ENCODE measurements around the gene CFHR4. TPM values are rescaled to one million over a fixed set of nuclear protein-coding genes. Genes with fewer than 3 reads are reported as not detected.
"Not testable (repeated sequence)": the region's sequence is repeated elsewhere in the genome, so short reads cannot be mapped to it uniquely, and the experiment has no call there.

CFHR4 gene
- total RNA-seq (2014; rRNA removed; shearing (Covaris generic)), result not detected in 2 replicates

GRCh38 chr1:196887515-196888239 is at the start of gene CFHR4:
CFHR4 (plus strand) TSS chr1:196888052; CDS start chr1:196888151, 99 bp downstream.
- no peak for DNase-seq (ENCODE audit: low spot score)

GRCh38 chr1:196849613-196850492 is 38.0 kb upstream of the CFHR4 start:
- DNase-seq (ENCODE audit: low spot score), result not testable (repeated sequence)

GRCh38 chr1:196856053-196856452 is 31.8 kb upstream of the CFHR4 start:
- no peak for DNase-seq (ENCODE audit: low spot score)

- DNase-seq (ENCODE audit: low spot score), result no peak
These were observed 30.7 kb upstream of the CFHR4 start for GRCh38 chr1:196857188-196857587.

- DNase-seq (ENCODE audit: low spot score), result no peak
These were observed 29.0 kb upstream of the CFHR4 start for GRCh38 chr1:196858811-196859210.

GRCh38 chr1:196860323-196860884 is 27.4 kb upstream of the CFHR4 start:
- no peak for DNase-seq (ENCODE audit: low spot score)

GRCh38 chr1:196861429-196861828 is 26.4 kb upstream of the CFHR4 start:
- DNase-seq (ENCODE audit: low spot score), result no peak

- no peak for DNase-seq (ENCODE audit: low spot score)
These were observed 20.9 kb upstream of the CFHR4 start for GRCh38 chr1:196866974-196867373.

- no peak for DNase-seq (ENCODE audit: low spot score)
These were observed 14.5 kb upstream of the CFHR4 start for GRCh38 chr1:196873385-196873784.

- DNase-seq (ENCODE audit: low spot score), result no peak
These were observed 11.9 kb upstream of the CFHR4 start for GRCh38 chr1:196875935-196876334.

- no peak for DNase-seq (ENCODE audit: low spot score)
These were observed 9.9 kb upstream of the CFHR4 start for GRCh38 chr1:196877964-196878363.

GRCh38 chr1:196886560-196886959 is 1.3 kb upstream of the CFHR4 start:
- DNase-seq (ENCODE audit: low spot score), result not testable (repeated sequence)

GRCh38 chr1:196890668-196891067 is 2.8 kb downstream of the CFHR4 start:
- DNase-seq (ENCODE audit: low spot score), result peak; percentile 12

GRCh38 chr1:196891251-196891650 is 3.4 kb downstream of the CFHR4 start:
- DNase-seq (ENCODE audit: low spot score), result no peak

GRCh38 chr1:196896355-196896754 is 8.5 kb downstream of the CFHR4 start:
- DNase-seq (ENCODE audit: low spot score), result no peak

GRCh38 chr1:196897158-196897828 is 9.4 kb downstream of the CFHR4 start:
- DNase-seq (ENCODE audit: low spot score), result no peak

- no peak for DNase-seq (ENCODE audit: low spot score)
These were observed 14.5 kb downstream of the CFHR4 start for GRCh38 chr1:196902344-196902743.

GRCh38 chr1:196910215-196910614 is 22.4 kb downstream of the CFHR4 start:
- DNase-seq (ENCODE audit: low spot score), result peak; percentile 10

GRCh38 chr1:196912283-196912682 is 24.4 kb downstream of the CFHR4 start:
- not testable (repeated sequence) for DNase-seq (ENCODE audit: low spot score)

- DNase-seq (ENCODE audit: low spot score), result not testable (repeated sequence)
These were observed 39.0 kb downstream of the CFHR4 start for GRCh38 chr1:196926839-196927238.

GRCh38 chr1:196932853-196933252 is 45.0 kb downstream of the CFHR4 start:
- DNase-seq (ENCODE audit: low spot score), result not testable (repeated sequence)

All from HT-29 (cell line).